Measurements from ENCODE around the gene TSC22D2.

Gene TSC22D2

GRCh38 chr3:150484410-150484809 is 76.3 kb downstream of the TSC22D2 start:
- H3K4me3 ChIP-seq (ENCODE audit: control insufficient read depth, low read depth, low read length), result no peak overlapping the region
- DNase-seq (ENCODE audit: low read depth), result no peak
- no peak for TF ChIP-seq CTCF (IDR thresholded peaks at IDR 0.05; ENCODE audit: control insufficient read depth, insufficient read depth, low read depth, low read length, missing control alignments)

DNA sequence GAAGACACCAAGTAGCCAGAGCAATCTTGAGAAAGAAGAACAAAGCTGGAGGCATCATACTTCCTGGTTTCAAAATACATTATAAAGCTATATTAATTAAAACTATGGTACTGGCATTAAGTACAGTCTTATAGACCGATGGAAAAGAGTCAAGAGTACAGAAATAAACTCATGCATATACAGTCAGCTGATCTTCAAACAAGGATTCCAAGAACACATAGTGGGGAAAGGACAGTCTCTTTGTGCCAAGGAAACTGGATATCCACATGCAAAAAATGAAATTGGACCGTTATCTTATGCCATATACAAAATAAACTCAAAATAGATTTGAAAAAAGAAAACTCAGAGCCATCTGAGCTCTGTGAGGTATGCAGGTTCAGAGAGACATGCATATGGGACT is 80.8 kb downstream of the TSC22D2 start:
- no peak for DNase-seq (ENCODE audit: low read depth)

DNA sequence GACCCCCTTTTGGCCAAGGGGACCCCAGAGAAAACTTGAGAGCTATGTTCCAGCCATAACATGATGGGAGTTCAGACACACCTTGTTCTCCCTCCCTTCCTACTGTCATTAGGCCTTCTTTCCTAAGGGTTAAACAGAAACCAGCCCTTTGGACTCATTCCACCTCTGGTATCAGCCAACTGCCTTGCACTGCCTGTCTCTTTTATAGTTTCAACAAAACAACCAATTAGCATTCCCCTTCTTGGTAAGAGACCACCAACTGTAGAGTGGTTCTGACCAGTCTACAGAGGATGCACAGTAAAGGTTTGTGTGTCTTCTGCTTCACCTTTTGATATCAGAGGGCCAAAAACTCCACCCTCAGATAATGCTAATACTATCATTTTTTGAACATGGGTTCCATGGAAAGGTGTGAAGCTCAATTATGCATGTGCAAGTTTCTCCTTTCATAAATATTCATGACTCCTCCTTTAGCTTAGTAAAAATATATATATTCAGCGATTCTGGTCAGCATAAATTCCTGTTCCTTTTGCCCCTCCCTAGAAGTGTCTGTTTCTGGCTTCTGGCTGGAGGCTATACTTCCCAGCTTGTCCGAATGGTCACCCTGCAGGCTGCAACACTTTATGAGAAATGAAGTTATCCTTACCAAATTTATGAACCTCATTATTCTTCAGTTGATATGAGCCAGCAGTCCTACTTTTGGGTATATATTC is 82.3 kb downstream of the TSC22D2 start:
- no peak for TF ChIP-seq CTCF (IDR thresholded peaks at IDR 0.05; ENCODE audit: control insufficient read depth, insufficient read depth, low read depth, low read length, missing control alignments)
- H3K4me3 ChIP-seq (ENCODE audit: control insufficient read depth, low read depth, low read length), result no peak overlapping the region
- DNase-seq (ENCODE audit: low read depth), result no peak

More for the DNA sequence above, 80.8 kb downstream of the TSC22D2 start:
- no peak overlapping the region for H3K4me3 ChIP-seq (ENCODE audit: control insufficient read depth, low read depth, low read length)
- no peak for TF ChIP-seq CTCF (IDR thresholded peaks at IDR 0.05; ENCODE audit: control insufficient read depth, insufficient read depth, low read depth, low read length, missing control alignments)

DNA sequence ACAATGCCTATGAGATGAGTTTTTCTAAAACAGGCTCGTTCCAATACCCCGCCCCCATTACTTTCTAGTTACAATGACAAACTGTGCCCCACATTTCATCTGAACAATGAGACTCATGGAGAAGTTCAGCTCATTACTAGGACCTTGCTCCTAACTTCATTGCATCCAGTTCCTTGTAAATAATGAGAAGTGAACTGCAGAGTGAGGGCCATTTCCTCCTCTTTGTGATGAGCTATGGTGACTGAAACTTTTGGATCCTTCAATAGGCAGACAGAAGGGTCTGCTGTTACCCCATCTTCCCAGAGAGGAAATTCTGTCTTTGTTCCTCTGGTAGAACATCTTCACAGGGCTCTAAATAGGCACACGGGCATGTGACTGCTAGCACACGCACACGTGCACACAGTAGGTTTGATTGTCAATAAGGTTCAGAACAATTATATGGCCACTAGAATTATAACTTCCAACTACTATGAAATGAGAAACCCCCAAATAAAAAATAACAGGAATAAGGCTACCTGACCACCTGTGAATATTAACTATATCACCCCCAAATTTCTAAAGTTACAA is 86.4 kb downstream of the TSC22D2 start:
- no peak for DNase-seq (ENCODE audit: low read depth)
- no peak for TF ChIP-seq CTCF (IDR thresholded peaks at IDR 0.05; ENCODE audit: control insufficient read depth, insufficient read depth, low read depth, low read length, missing control alignments)

GRCh38 chr3:150495149-150495548 is 87.1 kb downstream of the TSC22D2 start:
- DNase-seq (ENCODE audit: low read depth), result no peak
- H3K4me3 ChIP-seq (ENCODE audit: control insufficient read depth, low read depth, low read length), result no peak overlapping the region
- no peak for TF ChIP-seq CTCF (IDR thresholded peaks at IDR 0.05; ENCODE audit: control insufficient read depth, insufficient read depth, low read depth, low read length, missing control alignments)

More for the DNA sequence above, 86.4 kb downstream of the TSC22D2 start:
- H3K4me3 ChIP-seq (ENCODE audit: control insufficient read depth, low read depth, low read length), result no peak overlapping the region

DNA sequence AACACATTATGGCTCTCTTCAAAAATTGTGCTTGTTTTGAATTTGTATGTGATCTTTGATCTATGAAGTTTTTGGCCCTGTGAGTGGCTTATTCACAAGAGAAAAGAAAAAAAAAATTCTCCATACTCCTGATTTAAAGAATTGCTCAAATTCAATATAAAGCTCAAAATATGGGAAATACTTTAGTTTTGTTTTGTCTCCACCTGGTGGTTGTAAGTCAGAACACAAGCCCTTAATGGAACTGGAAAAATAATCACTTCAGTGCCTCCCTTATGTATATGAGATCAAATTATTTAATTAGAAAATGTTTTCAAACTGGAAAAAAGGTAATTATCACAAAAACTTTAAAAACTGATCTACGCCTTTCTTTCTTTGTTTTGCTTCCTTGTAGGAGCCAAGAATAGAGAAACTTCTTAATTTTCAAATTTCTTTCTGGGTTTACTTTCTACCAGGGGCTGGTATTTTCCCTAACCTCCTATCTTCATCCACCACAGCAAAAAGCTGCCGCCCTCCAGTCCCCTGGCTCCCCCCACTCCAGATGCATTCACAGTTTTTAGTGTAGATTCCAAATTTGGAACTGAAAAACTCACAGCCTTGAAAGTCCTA is 87.6 kb downstream of the TSC22D2 start:
- no peak overlapping the region for H3K4me3 ChIP-seq (ENCODE audit: control insufficient read depth, low read depth, low read length)
- peak; percentile 52 for TF ChIP-seq CTCF (IDR thresholded peaks at IDR 0.05; ENCODE audit: control insufficient read depth, insufficient read depth, low read depth, low read length, missing control alignments)
- peak; percentile 11 for DNase-seq (ENCODE audit: low read depth)

Data from AG09309 (cell line).